NCI-H146 treated with DMSO at 0.1 percent for 48 hours (cell line): ENCODE data around the gene DDIAS.
"Not testable (repeated sequence)": the region's sequence is repeated elsewhere in the genome, so short reads cannot be mapped to it uniquely, and the experiment has no call there.

ENCODE experiments used
- DNase-seq: peaks from one replicate; lab custom pipeline; 2025; ENCODE audit not compliant: unreplicated experiment; lab: John Stamatoyannopoulos, UW

The DDIAS gene

GRCh38 chr11:82920227-82920626 is 18.7 kb downstream of the DDIAS start:
- DNase-seq: not testable (repeated sequence)

- not testable (repeated sequence) for DNase-seq
Measured at GRCh38 chr11:82922396-82923173, 21.0 kb downstream of the DDIAS start.

GRCh38 chr11:82924522-82925224 is 23.1 kb downstream of the DDIAS start:
- DNase-seq: no peak

GRCh38 chr11:82927264-82927880 is 25.8 kb downstream of the DDIAS start:
- DNase-seq: peak; percentile 61

GRCh38 chr11:82929121-82929520 is 27.6 kb downstream of the DDIAS start:
- DNase-seq: no peak

GRCh38 chr11:82930229-82930628 is 28.7 kb downstream of the DDIAS start:
- DNase-seq: no peak

GRCh38 chr11:82930734-82931133 is 29.2 kb downstream of the DDIAS start:
- no peak for DNase-seq

GRCh38 chr11:82932564-82932963 is 31.0 kb downstream of the DDIAS start:
- no peak for DNase-seq

GRCh38 chr11:82936261-82936660 is 34.7 kb downstream of the DDIAS start:
- no peak for DNase-seq

- DNase-seq: no peak
Measured at GRCh38 chr11:82937554-82937953, 36.0 kb downstream of the DDIAS start.

- no peak for DNase-seq
Measured at GRCh38 chr11:82939456-82939855, 37.9 kb downstream of the DDIAS start.

- DNase-seq: no peak
Measured at GRCh38 chr11:82942376-82942775, 40.8 kb downstream of the DDIAS start.

- not testable (repeated sequence) for DNase-seq
Measured at GRCh38 chr11:82943430-82943829, 41.9 kb downstream of the DDIAS start.

- no peak for DNase-seq
Measured at GRCh38 chr11:82944198-82944597, 42.7 kb downstream of the DDIAS start.

- DNase-seq: not testable (repeated sequence)
Measured at GRCh38 chr11:82945041-82945440, 43.5 kb downstream of the DDIAS start.

- no peak for DNase-seq
Measured at GRCh38 chr11:82945682-82946081, 44.1 kb downstream of the DDIAS start.

GRCh38 chr11:82949352-82949751 is 47.8 kb downstream of the DDIAS start:
- DNase-seq: no peak

GRCh38 chr11:82950502-82950901 is 49.0 kb downstream of the DDIAS start:
- not testable (repeated sequence) for DNase-seq

GRCh38 chr11:82955736-82956453 is 54.4 kb downstream of the DDIAS start:
- not testable (repeated sequence) for DNase-seq

GRCh38 chr11:82959987-82960778 is 58.6 kb downstream of the DDIAS start:
- no peak for DNase-seq

- DNase-seq: peak; percentile 67
Measured at GRCh38 chr11:82960779-82961143, 59.2 kb downstream of the DDIAS start.
